ENCODE data around the gene PPL.

DNA sequence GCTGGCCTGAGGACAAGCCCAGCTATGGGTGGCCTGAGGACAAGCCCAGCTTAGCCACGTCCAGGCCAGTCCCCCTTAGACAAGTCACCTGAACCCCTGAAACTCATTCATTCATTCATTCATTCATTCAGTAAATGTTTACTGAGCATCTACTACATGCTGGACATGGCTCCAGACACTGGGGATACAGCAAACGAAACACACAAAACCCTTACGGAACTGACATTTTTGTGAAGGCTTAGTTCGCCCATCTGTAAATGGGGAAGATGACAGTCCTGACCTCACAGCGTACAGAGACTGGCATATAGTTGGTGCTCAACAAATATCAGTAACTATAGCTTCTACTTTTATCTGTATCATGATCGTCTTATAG is 37.5 kb downstream of the PPL start:
- TF ChIP-seq, protein P1, sequence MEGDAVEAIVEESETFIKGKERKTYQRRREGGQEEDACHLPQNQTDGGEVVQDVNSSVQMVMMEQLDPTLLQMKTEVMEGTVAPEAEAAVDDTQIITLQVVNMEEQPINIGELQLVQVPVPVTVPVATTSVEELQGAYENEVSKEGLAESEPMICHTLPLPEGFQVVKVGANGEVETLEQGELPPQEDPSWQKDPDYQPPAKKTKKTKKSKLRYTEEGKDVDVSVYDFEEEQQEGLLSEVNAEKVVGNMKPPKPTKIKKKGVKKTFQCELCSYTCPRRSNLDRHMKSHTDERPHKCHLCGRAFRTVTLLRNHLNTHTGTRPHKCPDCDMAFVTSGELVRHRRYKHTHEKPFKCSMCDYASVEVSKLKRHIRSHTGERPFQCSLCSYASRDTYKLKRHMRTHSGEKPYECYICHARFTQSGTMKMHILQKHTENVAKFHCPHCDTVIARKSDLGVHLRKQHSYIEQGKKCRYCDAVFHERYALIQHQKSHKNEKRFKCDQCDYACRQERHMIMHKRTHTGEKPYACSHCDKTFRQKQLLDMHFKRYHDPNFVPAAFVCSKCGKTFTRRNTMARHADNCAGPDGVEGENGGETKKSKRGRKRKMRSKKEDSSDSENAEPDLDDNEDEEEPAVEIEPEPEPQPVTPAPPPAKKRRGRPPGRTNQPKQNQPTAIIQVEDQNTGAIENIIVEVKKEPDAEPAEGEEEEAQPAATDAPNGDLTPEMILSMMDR (IDR thresholded peaks at IDR 0.05): no peak
- TF ChIP-seq POLR2A (IDR thresholded peaks at IDR 0.05): no peak

All from Peyer's patch (tissue), 4 donors.